NCI-H1105 (cell line): ENCODE results near the gene ZNF736.
"Not testable (repeated sequence)": the region's sequence is repeated elsewhere in the genome, so short reads cannot be mapped to it uniquely, and the experiment has no call there.

Experiments used
- DNase-seq: peaks from one replicate; lab custom pipeline; 2025; lab: John Stamatoyannopoulos, UW

ZNF736 gene

DNA sequence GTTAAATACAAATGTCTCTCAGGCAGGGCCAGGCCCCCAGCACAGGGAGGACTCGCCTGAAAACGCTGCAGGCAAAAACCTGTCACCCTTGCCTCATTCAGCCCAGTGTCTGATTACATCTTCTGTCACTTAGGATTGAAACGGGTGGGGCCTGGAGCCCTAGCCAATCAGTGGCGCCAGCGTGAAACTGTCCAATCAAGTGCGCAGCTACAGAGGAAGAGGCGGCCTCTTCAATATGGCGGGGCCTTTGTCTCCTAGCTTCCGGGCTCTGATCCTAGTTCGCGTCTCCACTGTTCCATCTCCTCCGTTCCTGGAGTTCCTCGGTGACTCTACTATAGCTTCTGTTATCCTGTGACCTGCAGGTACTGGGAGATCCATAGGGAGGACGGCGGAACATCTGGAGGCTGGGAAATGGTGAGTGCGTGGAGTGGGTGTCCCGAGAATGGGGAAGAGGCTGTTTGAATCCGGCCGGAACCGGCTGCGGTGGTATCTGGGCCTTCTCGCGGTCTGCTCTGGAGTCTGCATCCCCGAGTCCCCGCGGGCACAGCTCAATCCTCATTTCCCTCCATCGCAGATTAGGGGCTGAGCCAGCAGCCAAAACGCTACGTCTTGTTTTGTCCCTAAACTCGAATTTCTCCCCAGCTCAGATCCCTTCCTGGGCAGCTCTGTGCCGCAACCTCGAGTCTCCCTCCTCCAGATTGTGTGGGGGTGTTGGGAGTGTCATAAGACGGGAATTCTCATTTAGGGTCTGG lies at the start of gene ZNF736:
Gene ZNF736 (plus strand): TSS at position 222 of the 752 bp plus-strand sequence. CDS start 190 bp downstream, at position 412.
- DNase-seq: peak; percentile 93

DNA sequence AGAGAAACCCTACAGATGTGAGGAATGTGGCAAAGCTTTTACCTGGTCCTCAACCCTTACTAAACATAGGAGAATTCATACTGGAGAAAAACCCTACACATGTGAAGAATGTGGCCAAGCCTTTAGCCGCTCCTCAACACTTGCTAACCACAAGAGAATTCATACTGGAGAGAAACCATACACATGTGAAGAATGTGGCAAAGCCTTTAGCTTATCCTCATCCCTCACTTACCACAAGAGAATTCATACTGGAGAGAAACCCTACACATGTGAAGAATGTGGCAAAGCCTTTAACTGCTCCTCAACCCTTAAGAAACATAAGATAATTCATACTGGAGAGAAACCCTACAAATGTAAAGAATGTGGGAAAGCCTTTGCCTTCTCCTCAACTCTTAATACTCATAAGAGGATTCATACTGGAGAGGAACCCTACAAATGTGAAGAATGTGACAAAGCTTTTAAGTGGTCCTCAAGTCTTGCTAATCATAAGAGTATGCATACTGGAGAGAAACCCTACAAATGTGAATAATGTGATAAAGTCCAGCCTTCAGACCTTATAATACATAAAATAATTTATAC lies 47.3 kb upstream of the ZNF736 start:
- no peak for DNase-seq

DNA sequence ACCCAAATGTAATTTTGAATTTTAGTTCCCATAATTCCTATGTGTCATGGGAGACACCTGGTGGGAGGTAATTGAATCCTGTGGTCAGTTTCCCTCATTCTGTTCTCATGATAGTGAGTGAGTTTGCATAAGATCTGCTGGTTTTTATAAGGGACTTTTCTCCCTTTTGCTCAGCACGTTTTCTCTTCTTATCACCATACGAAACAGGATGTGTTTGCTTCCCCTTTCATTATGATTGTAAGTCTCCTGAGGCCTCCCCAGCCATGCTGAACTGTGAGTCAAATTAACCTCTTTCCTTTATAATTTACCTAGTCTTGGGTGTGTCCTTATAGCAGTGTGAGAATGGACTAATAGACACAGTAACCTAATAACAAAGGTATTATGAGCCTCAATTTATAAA lies 36.1 kb upstream of the ZNF736 start:
- no peak for DNase-seq

DNA sequence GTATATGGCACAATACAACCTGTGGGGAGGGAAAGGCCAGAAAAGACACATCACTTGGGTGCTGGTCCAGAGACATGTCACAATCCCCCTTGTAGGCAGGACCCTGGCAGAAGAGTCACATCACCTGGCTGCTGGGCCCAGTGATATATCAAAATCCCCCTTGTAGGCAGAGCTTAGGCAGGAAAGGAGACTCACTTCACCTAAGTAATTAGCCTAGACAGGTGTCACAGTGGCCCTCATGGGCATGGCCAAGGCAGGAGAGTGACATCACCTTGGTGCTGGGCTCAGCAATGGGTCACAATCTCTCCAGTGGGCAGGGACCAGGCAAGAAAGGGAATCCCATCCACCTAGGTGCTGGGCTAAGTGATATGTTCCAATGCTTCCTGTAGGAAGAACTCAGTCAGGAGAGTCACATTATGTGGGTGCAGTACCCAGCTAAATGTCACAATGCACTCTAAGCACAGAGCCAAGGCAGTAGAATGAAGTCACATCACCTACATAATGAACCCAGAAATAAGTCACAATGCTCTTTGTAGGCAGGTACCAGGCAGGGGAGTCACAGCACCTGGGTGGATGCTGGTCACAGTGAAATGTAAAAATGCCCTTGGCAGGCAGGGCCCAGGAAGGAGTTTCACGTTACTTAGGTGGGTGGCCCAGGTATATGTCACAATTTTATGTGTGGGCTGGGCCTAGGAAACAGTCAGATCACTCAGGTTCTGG lies 18.9 kb upstream of the ZNF736 start:
- DNase-seq: no peak

GRCh38 chr7:64297418-64297817 lies 16.3 kb upstream of the ZNF736 start:
- not testable (repeated sequence) for DNase-seq

GRCh38 chr7:64300641-64301405 lies 12.9 kb upstream of the ZNF736 start:
- DNase-seq: no peak

- peak; percentile 96 for DNase-seq
Observed at GRCh38 chr7:64307254-64308015, 6.3 kb upstream of the ZNF736 start.

- no peak for DNase-seq
Observed at GRCh38 chr7:64308016-64308270, 5.8 kb upstream of the ZNF736 start.

DNA sequence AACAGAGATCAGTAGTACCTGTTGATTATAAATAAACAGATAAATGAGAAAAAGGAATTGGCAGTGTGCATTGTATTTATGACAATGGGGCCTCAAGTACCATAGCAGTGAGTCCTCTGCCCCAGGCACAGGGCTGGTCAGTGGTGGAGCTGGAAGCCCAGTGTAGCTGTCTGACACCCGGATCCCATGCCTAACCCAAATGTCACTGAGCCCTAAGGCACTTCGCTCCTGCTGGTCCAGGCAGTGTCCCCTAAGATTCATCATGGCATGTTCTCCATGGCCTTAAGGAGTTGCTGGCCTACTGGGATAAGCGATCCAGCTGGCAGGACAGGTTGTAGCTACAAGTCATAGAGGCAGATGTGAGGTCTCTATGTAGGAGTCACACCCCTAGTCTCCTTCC lies 3.3 kb upstream of the ZNF736 start:
- DNase-seq: no peak

- no peak for DNase-seq
Observed at GRCh38 chr7:64312826-64313225, 935 bp upstream of the ZNF736 start.

GRCh38 chr7:64314566-64314965 lies 805 bp downstream of the ZNF736 start:
- no peak for DNase-seq

GRCh38 chr7:64316031-64316742 lies 2.4 kb downstream of the ZNF736 start:
- not testable (repeated sequence) for DNase-seq

- no peak for DNase-seq
Observed at GRCh38 chr7:64320547-64321513, 7.1 kb downstream of the ZNF736 start.

- not testable (repeated sequence) for DNase-seq
Observed at GRCh38 chr7:64324166-64324565, 10.4 kb downstream of the ZNF736 start.

DNA sequence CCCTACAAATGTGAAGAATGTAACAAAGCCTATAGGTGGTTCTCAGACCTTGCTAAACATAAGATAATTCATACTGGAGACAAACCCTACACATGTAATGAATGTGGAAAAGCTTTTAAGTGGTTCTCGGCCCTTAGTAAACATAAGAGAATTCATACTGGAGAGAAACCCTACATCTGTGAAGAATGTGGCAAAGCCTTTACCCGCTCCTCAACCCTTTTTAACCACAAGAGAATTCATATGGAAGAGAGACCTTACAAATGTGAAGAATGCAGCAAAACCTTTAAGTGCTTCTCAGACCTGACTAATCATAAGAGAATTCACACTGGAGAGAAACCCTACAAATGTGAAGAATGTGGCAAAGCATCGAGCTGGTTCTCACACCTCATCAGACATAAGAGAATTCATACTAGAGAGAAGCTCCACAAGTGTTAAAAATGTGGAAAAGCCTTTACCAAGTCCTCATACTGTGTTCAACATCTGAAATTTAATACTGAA lies 35.0 kb downstream of the ZNF736 start:
- not testable (repeated sequence) for DNase-seq

GRCh38 chr7:64359543-64359942 lies 45.8 kb downstream of the ZNF736 start:
- DNase-seq: no peak

DNA sequence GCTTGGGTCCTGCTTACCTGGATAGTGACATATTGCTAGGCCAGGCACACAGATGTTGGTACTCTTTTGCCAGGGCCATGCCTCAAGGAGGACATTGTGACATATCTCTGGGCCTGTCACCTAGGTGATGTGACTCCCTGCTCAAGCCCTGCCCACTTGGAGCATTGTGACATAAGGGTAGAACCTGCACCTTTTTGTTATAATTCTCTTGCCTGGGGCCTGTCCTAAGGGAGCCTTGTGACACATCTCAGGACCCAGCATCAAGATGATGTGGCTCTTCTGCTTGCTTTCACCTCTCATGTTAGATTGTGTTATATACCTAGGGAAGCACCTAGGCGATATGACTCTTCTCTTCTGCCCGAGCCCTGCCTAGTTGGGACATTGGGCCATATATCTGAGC lies 57.4 kb downstream of the ZNF736 start:
- no peak for DNase-seq

DNA sequence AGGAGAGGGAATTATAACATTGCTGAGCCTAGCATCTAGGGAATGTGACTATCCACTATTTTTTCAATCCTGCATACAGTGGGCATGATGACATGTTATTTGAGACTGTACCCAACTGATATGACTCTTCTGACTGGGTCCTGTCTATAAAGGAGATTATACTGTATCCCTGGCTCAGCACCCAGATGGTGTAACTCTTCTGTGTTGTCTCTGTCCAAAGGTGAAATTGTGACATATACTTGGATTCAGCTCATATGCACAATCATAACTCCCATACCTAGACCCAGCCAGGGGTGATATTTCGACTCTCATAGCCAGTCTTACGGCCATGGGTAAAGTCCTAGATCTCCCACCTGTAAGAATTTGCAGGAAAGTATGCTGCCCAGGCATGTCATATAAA lies 59.3 kb downstream of the ZNF736 start:
- no peak for DNase-seq

DNA sequence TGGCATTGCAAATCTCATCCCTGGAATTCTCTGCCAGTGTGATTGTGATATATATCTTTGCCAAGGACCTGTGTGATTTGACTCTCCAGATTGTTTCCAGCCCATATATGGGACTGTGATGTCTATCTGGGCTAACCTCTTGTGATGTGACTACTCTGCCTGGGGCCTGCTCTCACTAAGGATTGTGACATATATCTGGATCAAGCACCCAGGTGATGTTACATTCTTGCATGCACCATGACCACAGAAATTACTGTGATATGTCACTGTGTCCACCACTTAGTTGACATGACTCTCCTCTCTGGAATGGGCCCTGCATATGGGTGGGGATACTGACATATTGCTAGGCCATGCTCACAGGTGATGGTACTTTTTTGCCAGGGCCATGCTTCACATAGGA lies 86.6 kb downstream of the ZNF736 start:
- no peak for DNase-seq
